Cerebellar cortex (tissue), 1 donor: ENCODE data around the gene SPNS3.

Experiments used
- DNase-seq: peaks from one replicate; pipeline ENCODE4 v3.0.0-alpha.2; 2015; ENCODE audit warnings: low spot score

Gene SPNS3

DNA sequence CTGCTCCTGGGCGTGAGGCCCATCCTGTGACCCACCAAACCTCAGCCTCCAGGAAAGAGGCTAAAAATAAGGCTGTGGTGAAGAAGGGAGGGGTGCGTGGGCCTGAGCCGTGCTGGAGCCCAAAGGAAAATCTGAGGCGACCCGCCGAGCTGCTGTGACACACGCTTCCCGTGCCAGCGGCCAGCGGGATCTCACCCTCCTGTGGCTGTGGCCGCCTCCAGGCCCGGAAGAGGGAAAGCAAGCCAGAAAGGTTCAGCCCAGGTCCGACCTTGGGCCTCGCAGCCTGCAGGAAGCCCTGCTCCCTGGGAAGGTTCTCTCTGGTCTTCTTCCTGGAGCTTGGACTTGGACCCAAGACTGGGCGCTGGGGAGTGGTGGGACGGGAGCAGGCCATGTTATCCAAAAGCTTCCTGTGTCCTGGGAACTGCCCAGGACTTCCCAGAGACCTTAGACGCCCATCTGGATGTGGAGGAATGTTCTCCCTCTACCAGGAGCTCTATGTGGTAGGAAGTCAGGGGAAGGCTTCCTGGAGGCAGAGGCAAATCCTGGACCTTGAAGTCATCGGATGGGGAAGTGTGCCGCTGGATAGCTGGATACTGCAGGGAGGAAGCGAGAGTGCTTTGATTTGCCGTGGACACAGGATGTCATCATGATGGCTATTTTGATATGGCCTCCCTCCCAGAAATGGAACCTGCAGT is 76.3 kb downstream of the SPNS3 start:
- no peak for DNase-seq

DNA sequence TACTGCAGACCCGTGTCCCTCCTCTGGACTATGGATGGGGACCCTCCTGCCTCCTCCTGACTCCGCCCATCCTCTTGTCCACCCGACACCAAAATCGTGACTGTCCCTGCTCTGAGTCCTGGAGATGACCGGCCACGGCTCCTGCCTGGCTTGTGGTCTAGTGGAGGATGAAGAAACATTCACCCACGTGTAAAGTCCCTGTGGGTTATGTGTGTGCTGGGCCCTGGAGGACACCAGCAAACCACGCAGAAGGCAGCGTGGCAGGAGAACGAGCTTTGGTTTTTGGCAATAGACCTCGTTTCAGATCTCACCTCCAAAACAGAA is 76.8 kb downstream of the SPNS3 start:
- no peak for DNase-seq

DNA sequence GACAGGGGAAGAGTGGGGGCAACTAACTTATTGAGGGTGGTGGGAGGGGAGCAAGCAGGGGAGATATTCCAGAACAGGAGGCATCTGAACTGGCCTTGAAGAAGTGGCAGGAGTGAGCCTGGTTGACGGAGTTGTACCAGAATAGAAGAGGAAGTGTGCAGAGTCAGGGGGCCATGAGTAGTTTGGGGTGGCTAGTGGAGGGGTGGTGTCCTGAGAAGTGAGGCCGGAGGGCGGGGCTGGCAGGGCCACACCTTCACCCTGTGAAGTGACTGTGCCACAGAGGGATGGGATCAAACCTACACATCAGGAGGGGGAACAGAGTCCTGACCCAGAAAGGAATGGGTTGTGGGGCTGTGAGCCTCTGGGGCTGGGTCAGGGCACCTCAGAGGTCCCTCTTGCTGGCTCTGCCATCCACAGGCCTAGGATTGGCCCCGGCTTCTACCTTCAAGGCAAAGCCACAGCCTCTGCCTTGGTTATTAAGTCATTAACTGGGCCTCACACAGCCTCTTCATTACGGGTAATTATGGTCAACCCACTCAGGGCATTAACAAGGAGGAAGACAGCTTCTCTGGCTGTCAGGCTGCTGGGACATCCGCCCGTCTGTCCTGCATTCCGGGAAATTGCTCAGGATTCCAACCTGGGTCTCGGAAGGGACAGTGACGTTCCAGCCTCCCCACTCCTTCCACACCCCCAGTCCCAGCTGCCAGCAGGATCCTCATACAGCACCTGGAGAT is 77.6 kb downstream of the SPNS3 start:
- no peak for DNase-seq

DNA sequence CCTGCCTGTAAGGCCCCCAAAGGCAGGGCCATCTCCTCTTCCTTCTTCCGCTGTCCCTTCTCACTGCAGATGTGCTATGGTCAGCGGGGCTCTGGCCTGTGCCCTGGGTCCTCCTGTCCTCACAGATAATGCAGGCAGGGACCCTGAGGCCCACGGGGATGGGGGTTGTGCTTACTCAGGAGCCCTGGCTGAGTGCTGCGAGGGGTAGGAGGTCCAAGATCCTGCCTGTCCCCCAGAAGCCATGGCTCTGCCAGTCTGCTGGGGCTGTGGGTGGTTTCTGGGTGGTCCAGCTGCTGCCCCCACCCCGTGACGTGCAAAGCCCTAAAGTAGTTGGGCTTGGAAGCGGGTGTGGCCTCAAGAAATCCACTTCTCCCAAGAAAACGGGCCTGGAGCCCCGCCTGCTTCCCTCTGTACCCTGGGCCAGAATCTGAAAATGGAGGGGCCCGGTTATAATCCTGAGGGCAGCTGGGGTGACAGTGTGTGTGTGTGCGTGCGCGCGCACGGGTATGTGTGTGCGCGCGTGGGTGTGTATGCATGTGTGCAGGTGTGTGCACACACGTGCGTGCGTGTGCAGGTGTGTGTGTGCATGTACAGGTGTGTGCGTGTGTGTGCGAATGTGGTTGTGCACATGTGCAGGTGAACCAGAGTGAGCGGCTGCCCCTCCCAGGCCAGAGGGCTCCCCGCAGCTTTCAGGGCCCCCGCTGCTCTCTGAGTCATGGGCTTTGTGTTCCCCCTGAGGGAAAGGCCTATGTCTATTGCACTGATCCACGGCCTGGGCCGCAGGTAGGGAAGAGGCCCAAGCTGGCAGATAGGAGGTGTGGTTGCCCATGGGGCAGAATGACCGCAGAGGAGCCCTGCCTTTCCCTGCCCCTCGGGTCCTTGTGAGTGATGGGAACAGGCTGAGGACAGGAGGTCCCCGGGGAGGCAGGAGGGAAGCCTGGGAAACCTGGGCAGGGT is 78.7 kb downstream of the SPNS3 start:
- no peak for DNase-seq

DNA sequence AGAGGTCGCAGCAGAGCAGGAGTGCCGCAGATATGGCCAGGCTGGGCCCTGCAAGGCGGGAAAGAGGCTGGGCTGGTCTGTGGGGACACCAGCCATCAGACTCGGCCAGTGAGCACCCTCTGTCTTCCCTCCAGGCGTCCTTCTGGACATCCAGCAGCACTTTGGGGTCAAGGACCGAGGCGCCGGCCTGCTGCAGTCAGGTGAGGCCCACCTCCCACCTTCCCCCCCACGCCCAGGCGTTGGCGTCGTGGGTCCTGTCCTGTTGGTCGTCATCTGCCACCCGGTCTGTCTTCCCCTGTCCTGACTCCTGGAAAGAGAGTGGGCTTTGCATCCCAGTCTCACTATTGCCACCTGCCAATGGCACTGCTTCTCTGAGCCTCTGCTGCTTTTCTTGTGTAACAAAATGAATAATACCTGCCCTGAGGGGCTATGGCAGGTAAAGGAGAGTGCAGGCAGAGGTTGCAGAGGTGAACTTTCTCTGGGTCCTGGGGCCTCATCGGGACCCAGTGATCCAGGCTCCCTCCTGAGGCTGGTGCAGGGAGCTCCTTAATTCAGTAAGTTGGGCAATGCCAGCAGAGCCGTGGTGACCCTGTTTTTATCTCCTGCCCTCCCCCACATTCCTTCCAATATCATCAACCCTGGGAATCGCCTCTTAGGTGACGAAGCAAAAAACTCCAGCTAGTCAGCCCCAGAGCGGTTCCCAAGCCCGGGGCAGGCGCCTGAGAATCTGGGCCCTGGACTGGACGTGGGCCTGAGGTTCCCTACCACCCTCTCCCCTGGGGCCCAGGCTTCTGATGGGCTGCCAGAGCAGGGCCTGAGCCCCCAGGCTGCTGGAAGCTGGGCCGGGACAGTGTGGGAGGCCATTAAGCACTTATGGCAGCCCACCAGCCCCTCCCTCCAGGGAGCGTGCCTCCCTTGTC is 79.6 kb downstream of the SPNS3 start:
- DNase-seq: no peak

DNA sequence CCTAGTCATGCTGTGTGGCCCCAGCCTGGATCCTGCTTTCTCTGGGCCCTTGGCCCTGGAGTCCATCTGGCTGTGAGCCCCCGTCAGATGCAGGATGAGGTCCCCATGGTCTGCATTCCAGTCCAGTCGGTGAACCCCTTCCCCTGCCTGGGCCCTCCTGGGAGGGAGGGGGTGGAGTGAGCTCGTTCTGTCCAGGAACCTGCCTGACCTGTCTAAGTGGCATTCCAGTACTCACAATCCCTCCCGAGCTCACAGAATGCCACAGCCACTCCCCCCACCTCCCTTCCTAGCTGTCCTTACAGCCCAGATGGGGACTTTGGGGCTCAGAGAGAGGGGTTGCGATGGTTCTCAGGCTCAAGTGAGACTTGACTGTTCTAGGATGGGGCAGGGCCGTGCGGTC is 80.5 kb downstream of the SPNS3 start:
- no peak for DNase-seq

DNA sequence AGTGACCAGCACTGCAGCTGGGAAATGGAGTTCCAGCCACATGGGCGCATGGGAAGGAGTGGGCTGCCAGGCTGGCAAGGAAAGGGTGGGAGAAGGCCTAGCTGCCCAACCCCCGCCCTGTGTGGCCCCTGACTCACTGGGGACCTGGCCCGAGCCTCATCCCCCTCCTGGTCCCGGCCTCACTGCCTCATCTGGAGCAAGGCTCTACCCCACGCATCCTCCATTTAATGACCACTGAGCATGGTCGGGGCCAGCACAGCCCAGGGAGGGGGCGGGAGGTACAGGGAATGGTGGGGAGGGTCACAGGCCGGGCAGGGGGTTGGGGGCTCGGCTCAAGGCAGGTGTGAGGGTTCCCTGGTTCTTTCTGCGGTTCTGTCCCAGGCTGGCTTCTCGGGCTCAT is 81.0 kb downstream of the SPNS3 start:
- DNase-seq: no peak

DNA sequence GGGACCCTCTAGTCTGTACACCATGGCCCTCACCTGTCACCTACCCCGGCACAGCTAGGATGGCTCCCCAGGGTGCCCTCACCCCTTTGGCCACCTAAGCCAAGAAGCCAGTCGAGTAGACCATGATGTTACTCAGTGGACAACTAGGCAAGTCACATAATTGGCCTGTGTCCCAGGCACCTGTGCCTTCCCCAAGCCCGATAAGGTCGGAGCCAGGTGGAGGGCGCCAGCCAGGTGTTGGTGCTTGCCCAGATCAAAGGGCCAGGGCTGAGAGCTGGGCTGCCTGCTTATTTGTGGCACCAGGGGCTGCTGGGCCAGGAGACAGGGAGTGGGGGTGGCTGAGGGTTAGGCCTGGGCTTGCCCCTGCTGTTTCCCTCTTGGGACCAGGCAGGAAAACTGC is 81.8 kb downstream of the SPNS3 start:
- no peak for DNase-seq

DNA sequence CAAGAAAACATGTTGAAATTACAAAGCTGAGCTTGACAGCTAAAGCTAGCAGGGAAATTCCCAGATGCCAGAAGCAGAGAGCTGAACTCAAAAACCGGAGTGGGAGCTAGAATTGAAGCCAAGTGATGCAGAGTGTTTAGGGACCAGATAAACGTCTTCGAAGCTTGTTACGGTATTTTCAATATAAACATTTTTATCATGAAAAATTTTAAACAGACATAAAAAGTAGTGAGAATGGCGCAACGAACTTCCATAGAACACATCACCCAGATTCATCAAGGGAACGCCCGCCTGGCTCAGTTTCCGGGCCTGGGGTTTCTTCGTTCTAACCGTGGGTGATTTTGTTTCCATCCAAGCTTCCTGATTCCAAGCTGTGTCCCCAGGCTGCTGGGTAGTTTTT is 83.0 kb downstream of the SPNS3 start:
- DNase-seq: no peak

DNA sequence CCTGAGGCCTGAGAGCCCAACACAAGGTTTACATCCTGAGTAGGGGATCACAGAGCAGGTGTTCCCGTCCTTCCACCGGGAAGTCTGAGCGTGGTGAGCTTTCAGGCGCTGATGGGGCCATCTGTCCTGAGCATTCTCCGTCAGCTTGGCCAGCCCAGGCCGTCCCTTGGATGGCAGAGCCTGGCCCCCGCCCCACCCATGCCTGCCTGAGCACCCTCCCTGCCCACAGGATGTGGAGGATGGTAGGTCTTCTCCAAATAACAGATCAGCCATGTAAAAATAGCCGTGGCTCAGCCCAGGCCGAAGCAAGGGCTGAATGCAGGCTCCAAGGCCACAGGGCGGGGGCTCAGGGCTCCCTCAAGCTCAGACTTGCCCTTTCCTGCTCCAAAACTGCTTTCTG is 85.2 kb downstream of the SPNS3 start:
- DNase-seq: no peak

DNA sequence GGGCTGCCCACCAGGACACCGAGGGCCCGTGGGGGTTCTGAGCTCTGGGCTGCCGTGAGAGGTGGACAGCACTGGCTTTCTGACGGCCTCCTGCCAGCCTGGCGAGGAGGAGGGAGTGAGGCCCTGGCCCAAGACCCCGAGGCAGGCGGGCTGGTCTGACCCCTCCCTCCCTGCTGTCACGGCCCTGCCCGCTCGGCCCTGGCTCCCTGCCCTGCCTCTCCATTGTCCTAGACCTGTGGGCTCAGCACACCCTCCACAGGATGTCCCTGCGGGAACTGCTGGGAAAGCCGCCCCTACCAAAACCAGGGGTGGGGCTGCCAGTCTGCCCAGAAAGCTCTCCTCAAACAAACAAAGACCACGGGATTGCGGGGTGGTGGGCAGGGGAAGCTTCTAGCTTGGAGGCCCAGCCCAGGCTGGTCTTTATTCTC is 85.6 kb downstream of the SPNS3 start:
- no peak for DNase-seq

DNA sequence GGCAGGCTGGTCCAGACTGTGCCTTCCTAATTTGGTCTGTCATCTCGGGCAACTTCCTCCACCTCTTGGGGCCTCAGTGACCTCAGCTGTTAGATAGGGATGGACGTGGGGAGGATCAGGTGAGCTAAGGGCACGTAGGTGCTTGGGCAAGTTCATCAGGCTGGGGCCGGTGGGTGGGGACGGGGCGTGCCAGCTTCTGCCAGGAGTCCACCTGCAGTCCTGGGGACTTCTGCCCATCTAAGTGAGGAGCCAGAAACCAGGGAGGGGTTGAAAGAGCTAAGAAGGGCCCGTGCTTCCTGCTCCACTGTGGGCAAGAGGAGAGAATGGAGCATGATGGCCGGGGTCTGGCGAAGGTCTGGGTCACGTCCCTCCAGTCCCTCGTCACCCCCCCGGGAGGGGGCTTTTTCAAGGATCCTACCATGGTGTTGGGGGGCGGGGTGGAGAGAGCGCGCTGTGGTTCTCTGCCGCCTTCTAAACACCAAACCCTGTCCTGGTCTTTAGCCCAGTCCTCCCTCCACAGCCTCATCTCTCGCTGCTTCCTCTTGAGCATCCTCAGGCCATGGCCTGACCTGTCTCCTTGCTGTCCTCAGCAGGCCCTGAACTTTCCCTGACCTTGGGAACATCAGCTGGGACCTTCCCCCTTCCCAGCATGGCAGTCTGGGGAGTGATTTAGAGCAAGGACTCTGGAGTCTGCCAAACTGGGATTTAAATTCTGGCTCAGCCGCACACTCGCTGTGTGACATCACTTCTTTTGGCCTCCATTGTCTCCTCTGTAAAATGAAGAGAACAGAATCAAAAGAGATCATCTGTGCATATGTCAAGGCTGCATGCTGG is 86.5 kb downstream of the SPNS3 start:
- no peak for DNase-seq

DNA sequence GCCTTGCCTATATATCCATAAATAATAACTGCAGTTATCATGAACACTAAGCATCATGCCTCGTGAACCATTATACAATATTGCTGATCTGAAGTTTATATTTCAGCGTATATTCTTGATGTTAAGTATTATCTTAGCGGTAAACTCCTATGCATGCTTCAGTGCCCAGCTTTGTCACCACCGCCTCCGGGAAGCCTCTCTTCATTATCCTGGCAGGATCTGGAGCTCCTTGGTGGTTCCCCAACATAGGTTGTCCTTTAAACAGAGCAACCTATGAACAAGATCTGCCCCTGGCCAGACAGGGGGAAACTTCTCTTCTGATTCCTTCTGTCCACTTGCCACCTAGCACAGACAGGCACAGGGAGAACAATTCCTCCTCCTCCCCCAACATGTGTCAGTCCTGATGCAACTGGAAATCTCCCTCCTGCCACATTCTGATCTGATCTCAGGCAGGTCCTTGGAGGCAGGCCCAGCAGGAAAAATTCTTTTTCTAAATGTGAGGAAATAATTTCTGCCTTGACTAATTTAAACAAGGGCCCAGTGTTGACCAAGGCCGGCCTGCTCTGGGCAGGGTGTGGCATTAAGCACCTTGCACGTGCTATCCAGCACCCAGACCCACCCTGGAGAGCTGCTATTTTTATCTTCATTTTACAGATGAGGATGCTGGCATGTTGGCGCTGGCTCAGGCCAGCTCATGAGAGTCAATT is 87.3 kb downstream of the SPNS3 start:
- no peak for DNase-seq

DNA sequence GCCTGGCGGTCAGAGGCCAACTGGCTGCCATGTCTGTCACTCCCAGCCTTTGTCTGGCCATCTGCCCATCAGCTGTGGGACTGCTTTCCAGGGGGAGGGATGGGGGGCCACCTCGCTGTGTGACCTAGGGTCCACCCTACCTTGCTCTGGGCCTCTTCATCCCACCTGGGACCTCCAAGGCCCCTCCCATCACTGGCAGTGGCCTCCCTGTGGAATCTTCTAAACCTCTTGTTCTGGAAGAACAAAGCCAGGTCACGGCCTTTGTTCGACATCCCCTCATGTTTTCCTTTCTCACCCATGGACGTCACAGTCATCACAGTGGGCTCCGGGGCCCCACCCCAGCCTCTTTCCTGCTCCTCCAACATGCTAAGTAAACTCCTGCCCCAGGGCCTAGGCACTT is 88.9 kb downstream of the SPNS3 start:
- no peak for DNase-seq

DNA sequence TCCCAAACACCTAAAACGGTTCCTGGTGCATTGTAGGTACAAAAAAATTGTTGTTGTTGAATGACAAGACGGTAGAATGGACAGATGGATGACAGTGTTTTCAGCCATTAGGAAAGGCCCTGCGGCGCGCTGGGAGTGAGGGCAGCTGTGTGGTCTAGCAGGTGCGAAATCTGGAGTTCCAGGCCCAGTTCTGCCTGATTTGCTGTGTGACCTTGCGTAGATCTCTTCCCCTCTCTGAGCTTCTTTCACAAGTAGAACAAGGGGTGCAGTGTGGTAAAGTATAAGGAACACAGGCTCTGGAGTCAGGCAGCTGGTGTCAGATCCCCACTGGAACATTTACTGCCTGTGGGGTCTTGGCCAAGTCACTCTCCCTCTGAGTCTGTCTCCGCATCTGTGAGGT is 90.2 kb downstream of the SPNS3 start:
- DNase-seq: no peak

DNA sequence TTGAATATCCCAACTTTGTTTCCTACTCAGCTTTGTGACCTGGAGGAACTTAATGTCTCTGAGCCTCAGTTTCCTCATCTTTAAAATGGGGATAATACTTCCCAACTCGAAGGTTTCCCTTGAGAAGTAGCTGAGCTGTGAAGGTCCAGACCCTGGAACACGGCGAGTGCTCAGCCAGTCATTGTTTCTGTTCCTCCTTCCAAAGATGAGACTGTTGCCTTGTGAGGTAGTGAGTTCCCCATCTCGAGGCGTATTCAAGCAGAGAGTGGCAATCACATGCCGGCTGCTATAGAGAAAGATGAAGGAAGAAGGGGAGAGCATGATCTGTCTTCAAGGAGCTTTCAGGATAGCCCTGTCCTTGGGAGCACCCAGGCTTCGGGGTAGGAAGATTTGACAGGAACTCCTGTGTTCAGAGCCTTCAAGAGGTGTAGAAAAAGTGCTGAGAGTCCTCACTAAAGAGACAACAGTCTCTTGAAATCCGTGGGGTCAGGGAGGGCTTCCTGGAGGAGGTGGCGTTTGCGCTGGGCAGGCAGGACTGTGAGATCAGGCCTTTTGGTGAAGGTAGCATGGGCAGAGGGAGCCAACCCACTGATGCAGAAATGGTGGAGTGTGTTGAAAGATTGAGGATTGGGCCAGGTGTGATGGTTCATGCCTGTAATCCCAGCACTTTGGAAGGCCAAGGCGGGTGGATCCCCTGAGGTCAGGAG is 92.1 kb downstream of the SPNS3 start:
- no peak for DNase-seq

DNA sequence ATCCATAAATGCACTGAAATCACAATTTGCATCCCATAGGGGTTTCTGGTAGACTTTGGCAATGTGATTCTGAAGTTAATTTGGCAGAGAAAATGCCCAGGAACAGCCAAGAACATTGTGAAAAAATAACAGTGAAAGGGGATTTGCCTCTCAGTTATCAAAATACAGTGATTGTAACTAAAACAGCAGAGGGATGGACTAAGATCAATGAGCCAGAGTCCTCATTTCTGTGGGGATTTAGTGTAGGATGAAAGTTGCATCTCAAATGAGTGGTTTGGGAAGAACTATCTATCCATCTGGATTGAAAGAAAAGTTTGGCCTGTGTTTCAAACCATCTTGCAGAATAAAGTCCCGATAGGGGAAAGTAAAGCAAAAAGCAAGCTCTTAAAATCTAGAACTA is 93.4 kb downstream of the SPNS3 start:
- no peak for DNase-seq

DNA sequence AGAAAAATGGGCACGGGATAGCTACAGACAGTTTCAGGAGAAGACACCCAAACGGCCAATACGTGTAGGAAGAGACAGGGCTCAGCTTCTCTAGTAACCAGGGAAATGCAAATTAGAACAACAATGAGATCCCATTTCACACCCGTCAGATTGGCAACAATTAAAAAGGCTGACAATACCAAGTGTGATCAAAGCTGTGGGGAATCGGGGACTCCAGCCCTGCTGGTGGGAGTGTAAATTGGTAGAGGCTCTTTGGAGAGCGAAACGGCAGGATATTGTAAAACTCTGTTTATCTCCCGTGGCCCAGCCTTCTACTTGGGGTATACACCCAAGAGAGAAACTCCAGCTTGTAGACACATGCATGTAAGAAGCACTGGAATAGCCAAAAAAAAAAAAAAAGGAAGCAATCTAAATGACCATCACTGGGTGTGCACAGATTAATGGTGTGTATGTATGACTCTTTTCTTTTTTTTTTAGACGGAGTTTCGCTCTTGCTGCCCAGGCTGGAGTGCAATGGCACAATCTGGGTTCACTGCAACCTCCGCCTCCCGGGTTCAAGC is 93.9 kb downstream of the SPNS3 start:
- no peak for DNase-seq

DNA sequence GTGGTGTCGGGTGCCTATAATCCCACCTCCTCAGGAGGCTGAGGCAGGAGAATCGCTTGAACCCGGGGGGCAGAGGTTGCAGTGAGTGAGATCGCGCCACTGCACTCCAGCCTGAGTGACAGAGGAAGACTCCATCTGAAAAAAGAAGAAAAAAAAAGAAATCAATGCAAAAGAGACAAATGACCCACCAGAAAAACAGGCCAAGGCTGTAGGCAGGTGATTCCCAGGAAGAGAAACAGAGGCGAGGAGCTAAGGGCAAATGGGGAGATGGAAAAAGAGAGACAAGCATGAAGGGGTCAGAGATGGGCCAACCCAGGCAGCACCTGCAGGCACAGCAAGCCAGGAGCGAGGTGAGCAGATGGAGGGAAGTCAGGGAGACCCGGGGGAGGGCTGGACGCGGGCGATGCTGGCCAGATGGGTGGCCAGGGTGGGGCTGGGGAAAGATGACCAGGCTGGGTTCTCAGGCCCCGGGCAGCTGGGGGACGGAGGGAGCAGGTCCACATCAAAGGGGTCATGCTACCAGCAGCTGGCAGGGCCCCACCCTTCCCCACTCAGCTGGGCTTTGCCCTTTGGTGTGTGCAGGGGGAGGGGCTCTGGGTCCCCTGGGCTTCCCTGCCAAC is 95.9 kb downstream of the SPNS3 start:
- no peak for DNase-seq
